Measurements from ENCODE around the gene LRFN4. TPM values are rescaled to one million over a fixed set of nuclear protein-coding genes. Genes with fewer than 3 reads are reported as not detected.

The LRFN4 gene
- total RNA-seq, 2 experiments from 2014 or later: 14.1 to 16.6 TPM

GRCh38 chr11:66902486-66903177 lies 45.8 kb downstream of the LRFN4 start:
- Mint-ChIP-seq H3K36me3 (ENCODE audit: low read depth) (no peaks in the 10 kb centered on the region), H3K27ac (no peak overlapping the region), H3K9me3 (no peaks in the 10 kb centered on the region), H3K4me1 (no peaks in the 10 kb centered on the region), H3K27me3 (no peaks in the 10 kb centered on the region), H3K4me3 (no peak overlapping the region)
- no peak for DNase-seq
- ChIA-PET CTCF (interaction anchor here (0.9 to 1.0 kb wide), 2 partner anchors 9 kb away, joined by 3 to 5 read pairs; no protein-coding TSS in a partner anchor), POLR2A (no interaction called here)

GRCh38 chr11:66904055-66904454 lies 47.2 kb downstream of the LRFN4 start:
- Mint-ChIP-seq H3K27ac (no peak overlapping the region), H3K4me1 (no peaks in the 10 kb centered on the region), H3K36me3 (ENCODE audit: low read depth) (no peaks in the 10 kb centered on the region), H3K27me3 (no peaks in the 10 kb centered on the region), H3K4me3 (no peak overlapping the region), H3K9me3 (no peaks in the 10 kb centered on the region)
- no peak for DNase-seq
- ChIA-PET POLR2A (no interaction called here), CTCF (interaction anchor here (0.6 kb wide), 1 partner anchor 201 kb away, joined by 4 read pairs; no protein-coding TSS in a partner anchor)

GRCh38 chr11:66904561-66904960 lies 47.7 kb downstream of the LRFN4 start:
- H3K9me3 Mint-ChIP-seq: no peaks in the 10 kb centered on the region
- H3K27ac Mint-ChIP-seq: no peak overlapping the region
- H3K4me3 Mint-ChIP-seq: no peak overlapping the region
- ChIA-PET POLR2A (no interaction called here), CTCF (no interaction called here)
- DNase-seq: no peak
- H3K4me1 Mint-ChIP-seq: no peaks in the 10 kb centered on the region
- H3K36me3 Mint-ChIP-seq (ENCODE audit: low read depth): no peaks in the 10 kb centered on the region
- no peaks in the 10 kb centered on the region for H3K27me3 Mint-ChIP-seq

GRCh38 chr11:66904981-66905521 lies 48.2 kb downstream of the LRFN4 start:
- ChIA-PET CTCF (no interaction called here), POLR2A (no interaction called here)
- DNase-seq: no peak

GRCh38 chr11:66905631-66906030 lies 48.8 kb downstream of the LRFN4 start:
- Mint-ChIP-seq H3K4me3 (no peak overlapping the region), H3K27me3 (no peaks in the 10 kb centered on the region), H3K9me3 (no peaks in the 10 kb centered on the region), H3K4me1 (no peaks in the 10 kb centered on the region), H3K36me3 (ENCODE audit: low read depth) (no peaks in the 10 kb centered on the region), H3K27ac (no peak overlapping the region)
- ChIA-PET CTCF (no interaction called here), POLR2A (no interaction called here)
- no peak for DNase-seq

More at GRCh38 chr11:66904981-66905521, 48.2 kb downstream of the LRFN4 start:
- Mint-ChIP-seq H3K9me3 (no peaks in the 10 kb centered on the region), H3K4me3 (no peak overlapping the region), H3K36me3 (ENCODE audit: low read depth) (no peaks in the 10 kb centered on the region), H3K4me1 (no peaks in the 10 kb centered on the region), H3K27ac (no peak overlapping the region), H3K27me3 (no peaks in the 10 kb centered on the region)

GRCh38 chr11:66906061-66906733 lies 49.3 kb downstream of the LRFN4 start:
- no peaks in the 10 kb centered on the region for H3K36me3 Mint-ChIP-seq (ENCODE audit: low read depth)
- CTCF ChIA-PET: interaction anchor here (1.1 kb wide), 1 partner anchor 17 kb away, joined by 3 read pairs; no protein-coding TSS in a partner anchor
- H3K9me3 Mint-ChIP-seq: no peaks in the 10 kb centered on the region

GRCh38 chr11:66907751-66908630 lies 51.1 kb downstream of the LRFN4 start:
- Mint-ChIP-seq H3K36me3 (ENCODE audit: low read depth) (no peaks in the 10 kb centered on the region), H3K9me3 (no peaks in the 10 kb centered on the region), H3K4me3 (no peak overlapping the region), H3K4me1 (no peaks in the 10 kb centered on the region), H3K27me3 (no peaks in the 10 kb centered on the region), H3K27ac (no peak overlapping the region)
- POLR2A ChIA-PET: no interaction called here
- no peak for DNase-seq
- CTCF ChIA-PET: no interaction called here

More at GRCh38 chr11:66906061-66906733, 49.3 kb downstream of the LRFN4 start:
- Mint-ChIP-seq H3K27me3 (no peaks in the 10 kb centered on the region), H3K4me1 (no peaks in the 10 kb centered on the region), H3K4me3 (no peak overlapping the region), H3K27ac (no peak overlapping the region)
- no peak for DNase-seq
- POLR2A ChIA-PET: no interaction called here

GRCh38 chr11:66909181-66909580 lies 52.3 kb downstream of the LRFN4 start:
- no peaks in the 10 kb centered on the region for H3K4me1 Mint-ChIP-seq
- no peaks in the 10 kb centered on the region for H3K36me3 Mint-ChIP-seq (ENCODE audit: low read depth)
- H3K9me3 Mint-ChIP-seq: no peaks in the 10 kb centered on the region
- ChIA-PET CTCF (interaction anchor here (0.5 to 1.2 kb wide), 2 partner anchors 10 to 235 kb away, joined by 3 read pairs; no protein-coding TSS in a partner anchor), POLR2A (no interaction called here)
- no peaks in the 10 kb centered on the region for H3K27me3 Mint-ChIP-seq
- no peak overlapping the region for H3K4me3 Mint-ChIP-seq
- no peak for DNase-seq
- H3K27ac Mint-ChIP-seq: no peak overlapping the region

- Mint-ChIP-seq H3K36me3 (ENCODE audit: low read depth) (no peaks in the 10 kb centered on the region), H3K4me1 (no peaks in the 10 kb centered on the region), H3K27me3 (no peaks in the 10 kb centered on the region), H3K27ac (no peak overlapping the region), H3K4me3 (no peak overlapping the region), H3K9me3 (no peaks in the 10 kb centered on the region)
- ChIA-PET POLR2A (no interaction called here), CTCF (interaction anchor here (0.6 to 1.2 kb wide), 2 partner anchors 9 to 257 kb away, joined by 3 read pairs; no protein-coding TSS in a partner anchor)
- no peak for DNase-seq
Observed at GRCh38 chr11:66910016-66910415, 53.2 kb downstream of the LRFN4 start.

Other genes starting within 250 kb of the LRFN4 start
- 100 to 1,000 TPM; 124 to 140 TPM for gene RBM14, start 240.4 kb upstream of the LRFN4 start, total RNA-seq
- 100 to 1,000 TPM; 124 to 137 TPM for gene RBM4, start 218.4 kb upstream of the LRFN4 start, total RNA-seq
- 10 to 100 TPM; 18.1 to 20.4 TPM for gene RBM4B, start 179.2 kb upstream of the LRFN4 start, total RNA-seq
- gene SPTBN2, start 127.8 kb upstream of the LRFN4 start, total RNA-seq: under 1 TPM; 0.25 to 0.35 TPM
- gene RCE1, start 13.6 kb upstream of the LRFN4 start, total RNA-seq: 10 to 100 TPM; 23.1 to 23.7 TPM
- gene PC, start 101.3 kb downstream of the LRFN4 start, total RNA-seq: 10 to 100 TPM in 1 of 2 experiments, 1 to 10 TPM in 1; 8.8 to 10.1 TPM
- not detected for gene C11orf86, start 118.2 kb downstream of the LRFN4 start, total RNA-seq
- not detected for gene SYT12, start 166.1 kb downstream of the LRFN4 start, total RNA-seq
- gene RHOD, start 199.8 kb downstream of the LRFN4 start, total RNA-seq: under 1 TPM in 1 of 2 experiments, not detected in 1; 0.35 TPM

Data from activated CD4-positive, alpha-beta T cell treated with anti-CD3 and anti-CD28 coated beads, Interleukin-2, amount 10 ng/mL, durations not matched to agents 7 days and 5 days (primary cell).